ENCODE results near the gene NPIPB4. TPM values are rescaled to one million over a fixed set of nuclear protein-coding genes. Genes with fewer than 3 reads are reported as not detected.
A peak's percentile ranks its signal among the peaks of the same experiment; 100 is the strongest.
"Not testable (repeated sequence)": the region's sequence is repeated elsewhere in the genome, so short reads cannot be mapped to it uniquely, and the experiment has no call there.

The NPIPB4 gene
- total and polyA plus RNA-seq, 8 donors, result 86.3 to 253 (median 192) TPM

GRCh38 chr16:21820028-21820907 is 37.3 kb downstream of the NPIPB4 start:
- H3K36me3 ChIP-seq, result peaks cover 0 to 15% of the 10 kb centered on the region in 2 donors
- ATAC-seq (peak; percentile 98), DNase-seq (peak; percentile 76 to 91 (median 80))

GRCh38 chr16:21819617-21820016 is 37.9 kb downstream of the NPIPB4 start:
- H3K4me3 ChIP-seq, result peak overlapping the region; percentile 47 to 56
- DNase-seq, result not testable (repeated sequence)

More at GRCh38 chr16:21820028-21820907, 37.3 kb downstream of the NPIPB4 start:
- H3K4me3 ChIP-seq, result peak overlapping the region; percentile 47 to 56
- peaks cover 0 to 21% of the 10 kb centered on the region in 2 donors for H3K4me1 ChIP-seq
- H3K9me3 ChIP-seq; H3K27me3 ChIP-seq; intact Hi-C loops (cut with DNase I): not testable (repeated sequence)
- peak overlapping the region; percentile 74 to 86 for H3K27ac ChIP-seq

GRCh38 chr16:21817012-21817411 is 40.5 kb downstream of the NPIPB4 start:
- ATAC-seq; intact Hi-C loops (cut with DNase I); H3K27ac ChIP-seq; H3K27me3 ChIP-seq; H3K4me3 ChIP-seq; H3K9me3 ChIP-seq; DNase-seq: not testable (repeated sequence)
- Histone ChIP-seq H3K36me3 (peaks cover 0 to 33% of the 10 kb centered on the region in 2 donors), H3K4me1 (peaks cover 0 to 21% of the 10 kb centered on the region in 2 donors)

More at GRCh38 chr16:21819617-21820016, 37.9 kb downstream of the NPIPB4 start:
- intact Hi-C loops (cut with DNase I); ATAC-seq; H3K27me3 ChIP-seq; H3K9me3 ChIP-seq: not testable (repeated sequence)
- Histone ChIP-seq H3K27ac (peak overlapping the region in 1 of 2 donors; percentile 86), H3K36me3 (peaks cover 0 to 19% of the 10 kb centered on the region in 2 donors), H3K4me1 (peaks cover 0 to 21% of the 10 kb centered on the region in 2 donors)

GRCh38 chr16:21815694-21816093 is 41.9 kb downstream of the NPIPB4 start:
- H3K4me3 ChIP-seq; H3K27ac ChIP-seq; DNase-seq; H3K27me3 ChIP-seq; H3K9me3 ChIP-seq; intact Hi-C loops (cut with DNase I); ATAC-seq: not testable (repeated sequence)
- peaks cover 0 to 19% of the 10 kb centered on the region in 2 donors for H3K4me1 ChIP-seq
- H3K36me3 ChIP-seq, result peaks cover 0 to 41% of the 10 kb centered on the region in 2 donors

- H3K9me3 ChIP-seq; intact Hi-C loops (cut with DNase I); ATAC-seq; DNase-seq; H3K4me3 ChIP-seq; H3K4me1 ChIP-seq; H3K27me3 ChIP-seq: not testable (repeated sequence)
- Histone ChIP-seq H3K36me3 (peaks cover 0 to 14% of the 10 kb centered on the region in 2 donors), H3K27ac (peak overlapping the region in 1 of 2 donors; percentile 31)
Measured at GRCh38 chr16:21802375-21802663, 55.2 kb downstream of the NPIPB4 start.

- intact Hi-C loops (cut with DNase I), result not testable (repeated sequence)
- DNase-seq (peak in 1 of 4 donors; percentile 11), ATAC-seq (peak; percentile 84)
Measured at GRCh38 chr16:21801538-21802374, 55.8 kb downstream of the NPIPB4 start.

GRCh38 chr16:21798601-21799000 is 59.0 kb downstream of the NPIPB4 start:
- H3K4me3 ChIP-seq; intact Hi-C loops (cut with DNase I); H3K27ac ChIP-seq; ATAC-seq; DNase-seq; H3K9me3 ChIP-seq; H3K27me3 ChIP-seq; H3K36me3 ChIP-seq; H3K4me1 ChIP-seq: not testable (repeated sequence)

More at GRCh38 chr16:21801538-21802374, 55.8 kb downstream of the NPIPB4 start:
- Histone ChIP-seq H3K27ac (peak overlapping the region in 1 of 2 donors; percentile 31), H3K36me3 (peaks cover 0 to 14% of the 10 kb centered on the region in 2 donors)
- H3K9me3 ChIP-seq, H3K4me1 ChIP-seq, H3K4me3 ChIP-seq, H3K27me3 ChIP-seq: not testable (repeated sequence)
- TF ChIP-seq CTCF (IDR thresholded peaks at IDR 0.05), result peak; percentile 17 to 46

- H3K27ac ChIP-seq; H3K9me3 ChIP-seq; intact Hi-C loops (cut with DNase I); H3K4me1 ChIP-seq; H3K4me3 ChIP-seq; H3K27me3 ChIP-seq; H3K36me3 ChIP-seq: not testable (repeated sequence)
- ATAC-seq (peak; percentile 72), DNase-seq (peak in 1 of 4 donors; percentile 50)
Measured at GRCh38 chr16:21793310-21793709, 64.2 kb downstream of the NPIPB4 start.

GRCh38 chr16:21790506-21790905 is 67.0 kb downstream of the NPIPB4 start:
- not testable (repeated sequence) for H3K4me3 ChIP-seq
- ATAC-seq, result peak; percentile 79

More at GRCh38 chr16:21790506-21790905, 67.0 kb downstream of the NPIPB4 start:
- DNase-seq; H3K27ac ChIP-seq; H3K27me3 ChIP-seq; intact Hi-C loops (cut with DNase I); H3K4me1 ChIP-seq; H3K9me3 ChIP-seq; H3K36me3 ChIP-seq: not testable (repeated sequence)
